Measurements from ENCODE around the gene RGS14.

Gene RGS14

DNA sequence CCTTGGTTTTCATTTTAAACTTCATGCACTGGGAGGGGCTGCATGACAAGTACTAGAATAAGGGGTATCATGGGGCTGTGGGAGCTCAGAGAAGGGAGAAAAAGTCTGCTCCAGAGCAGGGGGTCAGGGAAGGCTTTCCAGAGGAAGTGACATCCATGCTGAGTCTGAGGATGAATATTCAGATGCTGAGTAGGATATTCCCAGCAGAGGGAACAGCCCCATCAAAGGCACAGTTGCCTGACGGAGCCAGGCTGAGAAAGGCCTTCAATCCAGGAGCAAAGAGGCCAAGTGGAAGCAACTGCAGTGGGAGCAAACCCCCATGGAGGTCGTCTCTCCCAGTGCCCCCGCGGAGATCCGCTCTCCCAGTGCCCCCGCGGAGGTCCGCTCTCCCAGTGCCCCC is 38.4 kb downstream of the RGS14 start:
- Mint-ChIP-seq H3K4me1 (ENCODE audit: low read depth) (peaks cover 27% of the 10 kb centered on the region), H3K4me3 (no peak overlapping the region), H3K9me3 (no peaks in the 10 kb centered on the region), H3K36me3 (ENCODE audit: low read depth) (no peaks in the 10 kb centered on the region), H3K27me3 (peaks cover 52% of the 10 kb centered on the region), H3K27ac (no peak overlapping the region)
- intact Hi-C loops (cut with micrococcal nuclease), result no loop called here

DNA sequence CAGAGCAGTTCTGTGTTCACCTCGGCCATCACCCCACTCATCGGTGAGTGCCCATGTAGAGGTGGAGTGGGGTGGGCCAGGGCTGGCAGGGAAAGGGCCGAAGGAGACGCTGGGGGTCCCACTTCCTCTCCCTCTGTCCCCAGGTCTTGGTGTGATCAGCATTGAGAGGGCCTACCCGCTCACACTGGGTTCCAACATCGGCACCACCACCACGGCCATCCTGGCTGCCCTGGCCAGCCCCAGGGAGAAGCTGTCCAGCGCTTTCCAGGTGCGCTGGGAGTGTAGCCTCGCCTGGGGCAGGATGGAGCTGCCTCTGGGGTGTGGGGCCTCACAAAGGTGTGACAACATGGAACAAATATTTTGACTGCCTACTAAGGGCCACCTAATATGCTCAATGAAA is 39.1 kb downstream of the RGS14 start:
- no peak overlapping the region for H3K27ac Mint-ChIP-seq
- intact Hi-C loops (cut with micrococcal nuclease), result no loop called here
- H3K27me3 Mint-ChIP-seq, result peaks cover 55% of the 10 kb centered on the region
- H3K4me3 Mint-ChIP-seq, result no peak overlapping the region
- H3K4me1 Mint-ChIP-seq (ENCODE audit: low read depth), result peaks cover 23% of the 10 kb centered on the region
- H3K9me3 Mint-ChIP-seq, result no peaks in the 10 kb centered on the region
- H3K36me3 Mint-ChIP-seq (ENCODE audit: low read depth), result no peaks in the 10 kb centered on the region

DNA sequence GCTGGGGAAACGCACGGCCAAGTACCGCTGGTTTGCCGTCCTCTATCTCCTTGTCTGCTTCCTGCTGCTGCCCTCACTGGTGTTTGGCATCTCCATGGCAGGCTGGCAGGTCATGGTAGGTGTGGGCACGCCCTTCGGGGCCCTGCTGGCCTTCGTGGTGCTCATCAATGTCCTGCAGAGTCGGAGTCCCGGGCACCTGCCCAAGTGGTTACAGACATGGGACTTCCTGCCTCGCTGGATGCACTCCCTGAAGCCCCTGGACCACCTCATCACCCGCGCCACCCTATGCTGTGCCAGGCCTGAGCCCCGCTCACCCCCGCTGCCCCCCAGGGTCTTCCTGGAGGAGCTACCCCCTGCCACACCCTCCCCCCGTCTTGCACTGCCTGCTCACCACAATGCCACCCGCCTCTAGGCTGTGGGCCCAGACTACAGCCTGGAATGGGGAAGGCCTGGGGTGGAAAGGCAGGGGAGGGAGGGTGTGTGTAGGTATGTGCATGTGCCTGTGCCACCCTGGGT is 40.2 kb downstream of the RGS14 start:
- Mint-ChIP-seq H3K27ac (no peak overlapping the region), H3K4me1 (ENCODE audit: low read depth) (peaks cover 26% of the 10 kb centered on the region)
- intact Hi-C loops (cut with micrococcal nuclease), result no loop called here

DNA sequence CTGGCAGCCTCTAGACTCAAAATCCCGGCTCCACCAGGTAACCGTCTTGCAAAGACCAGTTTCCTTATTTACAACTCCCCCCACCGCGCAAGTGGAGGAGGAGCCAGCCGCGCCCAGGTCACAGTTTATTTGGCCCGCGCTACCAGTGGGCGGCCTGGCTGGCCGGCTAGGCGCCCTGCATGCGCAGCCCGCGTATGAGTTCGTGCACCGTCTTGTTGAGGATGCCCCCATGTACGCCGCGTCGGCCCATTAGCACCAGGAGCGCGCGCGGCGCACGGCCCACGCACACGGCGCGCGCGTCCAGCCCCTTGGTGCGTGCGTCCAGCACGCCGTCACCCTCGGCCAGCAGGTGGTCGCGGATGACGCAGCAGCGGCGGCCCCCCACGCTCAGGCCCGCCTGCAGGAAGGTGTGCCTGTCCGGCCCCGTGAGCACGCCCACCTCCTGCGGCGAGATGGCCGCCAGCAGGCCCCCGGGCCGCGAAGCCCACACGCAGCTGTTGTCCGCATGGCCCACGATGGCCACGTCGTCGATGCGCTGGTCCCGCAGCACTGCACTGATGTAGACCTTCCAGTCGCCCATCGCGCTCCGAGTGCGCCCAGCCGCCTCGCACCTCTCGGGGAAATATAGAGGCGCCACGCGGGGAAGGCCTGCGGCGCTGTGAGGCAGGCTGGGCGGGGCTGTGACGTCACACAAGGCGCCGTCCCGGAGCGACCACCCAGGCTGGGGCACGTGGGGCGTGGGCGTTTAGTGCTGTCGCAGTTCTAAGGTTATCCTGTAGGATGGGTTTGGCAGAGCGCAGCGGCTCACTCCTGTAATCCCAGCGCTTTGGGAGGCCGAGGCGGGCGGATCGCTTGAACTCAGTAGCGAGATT is 42.5 kb downstream of the RGS14 start, which contains the start of gene PFN3:
Gene PFN3, minus strand, starts transcription at position 665 of the 872 bp plus-strand sequence. Its CDS starts 85 bp downstream, at position 580.
- H3K4me1 Mint-ChIP-seq (ENCODE audit: low read depth), result peaks cover 35% of the 10 kb centered on the region
- intact Hi-C loops (cut with micrococcal nuclease), result loop anchor here (5.0 kb wide), 1 partner anchor 107 kb away; the partner anchor contains the start of gene DOK3
- no peak within 1 kb of the TSS for H3K4me3 Mint-ChIP-seq
- no peaks in the 10 kb centered on the region for H3K36me3 Mint-ChIP-seq (ENCODE audit: low read depth)
- no peaks in the 10 kb centered on the region for H3K9me3 Mint-ChIP-seq
- H3K27me3 Mint-ChIP-seq, result peaks cover 86% of the 10 kb centered on the region
- H3K27ac Mint-ChIP-seq, result no peak within 1 kb of the TSS

More for the DNA sequence above, 40.2 kb downstream of the RGS14 start:
- no peaks in the 10 kb centered on the region for H3K9me3 Mint-ChIP-seq
- H3K36me3 Mint-ChIP-seq (ENCODE audit: low read depth), result no peaks in the 10 kb centered on the region
- H3K4me3 Mint-ChIP-seq, result no peak overlapping the region
- peaks cover 65% of the 10 kb centered on the region for H3K27me3 Mint-ChIP-seq

DNA sequence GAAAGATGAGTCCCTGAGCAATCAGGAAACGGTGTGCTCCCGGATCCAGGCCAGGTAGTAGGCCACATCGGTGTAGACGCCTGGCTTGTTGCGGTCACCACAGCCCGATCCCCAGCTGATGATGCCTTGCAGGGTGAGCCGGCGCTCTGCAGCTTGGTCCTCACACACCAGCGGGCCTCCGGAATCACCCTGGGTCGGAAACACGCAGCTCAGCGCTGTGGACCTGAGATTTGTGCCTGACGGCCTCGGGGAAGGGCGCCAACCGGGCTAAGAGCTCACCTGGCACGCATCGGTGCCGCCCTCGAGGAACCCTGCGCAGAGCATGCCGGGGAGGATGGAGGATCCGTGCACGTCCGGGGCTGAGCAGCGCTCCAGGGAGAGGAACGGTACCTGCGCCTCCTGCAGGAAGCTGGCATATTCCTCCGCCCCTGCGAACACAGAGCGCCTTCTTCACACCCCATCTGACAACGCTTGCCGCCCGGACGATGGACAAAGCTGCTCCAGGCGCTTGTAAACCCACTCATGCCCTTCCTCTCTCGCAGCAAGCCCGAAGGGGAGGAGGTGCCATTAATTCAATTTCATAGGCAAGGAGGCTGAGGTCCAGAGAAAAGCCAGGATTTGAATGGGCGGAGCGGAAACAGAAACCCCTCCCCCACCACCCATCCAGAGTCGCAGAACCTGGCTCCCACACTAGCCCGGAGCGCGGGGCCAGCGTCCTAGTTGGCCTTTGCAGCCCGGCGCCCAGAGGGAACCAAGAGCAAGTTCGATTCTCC is 44.7 kb downstream of the RGS14 start:
- Mint-ChIP-seq H3K27me3 (peaks cover 75% of the 10 kb centered on the region), H3K4me1 (ENCODE audit: low read depth) (peaks cover 42% of the 10 kb centered on the region), H3K27ac (no peak overlapping the region), H3K36me3 (ENCODE audit: low read depth) (no peaks in the 10 kb centered on the region), H3K9me3 (no peaks in the 10 kb centered on the region), H3K4me3 (no peak overlapping the region)
- intact Hi-C loops (cut with micrococcal nuclease), result loop anchor here (5.0 kb wide), 1 partner anchor 105 kb away; the partner anchor contains the start of gene DOK3

DNA sequence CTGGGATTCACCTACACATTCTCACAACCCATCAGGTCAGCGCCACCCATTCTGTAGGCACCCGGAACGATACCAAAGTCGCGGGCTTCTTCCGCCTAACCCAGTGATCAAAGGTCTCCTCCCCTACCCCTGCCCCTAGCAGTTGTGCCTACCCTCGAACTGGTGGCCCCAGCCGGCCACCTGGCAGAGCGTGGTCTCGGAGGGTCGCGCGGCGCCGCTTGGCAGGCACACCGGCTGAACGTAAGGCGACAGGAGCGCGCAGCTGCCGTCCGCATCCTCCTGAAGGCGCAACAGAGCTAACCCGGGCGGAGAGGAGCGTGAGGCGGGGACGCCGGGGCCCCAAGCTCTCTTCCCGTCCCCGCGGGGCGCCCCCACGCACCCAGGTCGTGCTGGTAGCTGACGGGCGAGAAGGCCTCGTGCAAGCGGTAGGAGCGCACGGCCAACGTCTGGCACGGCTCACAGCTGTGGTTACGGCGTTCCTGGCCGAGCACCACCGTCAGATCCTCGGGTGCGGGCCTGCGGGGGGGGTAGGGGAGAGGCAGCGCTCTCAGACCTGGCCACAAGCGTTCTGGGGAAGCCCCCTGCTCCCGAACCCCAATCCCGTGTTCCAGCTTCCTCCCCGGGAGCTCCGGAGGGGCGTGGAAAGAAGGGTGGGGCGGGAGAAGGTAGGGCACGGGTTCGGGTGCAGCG is 45.5 kb downstream of the RGS14 start:
- Mint-ChIP-seq H3K27ac (no peak overlapping the region), H3K9me3 (no peaks in the 10 kb centered on the region), H3K4me3 (peak overlapping the region; percentile 69), H3K36me3 (ENCODE audit: low read depth) (no peaks in the 10 kb centered on the region), H3K4me1 (ENCODE audit: low read depth) (peaks cover 42% of the 10 kb centered on the region), H3K27me3 (peaks cover 72% of the 10 kb centered on the region)
- intact Hi-C loops (cut with micrococcal nuclease), result loop anchor here (5.0 kb wide), 1 partner anchor 104 kb away; the partner anchor contains the start of gene DOK3

DNA sequence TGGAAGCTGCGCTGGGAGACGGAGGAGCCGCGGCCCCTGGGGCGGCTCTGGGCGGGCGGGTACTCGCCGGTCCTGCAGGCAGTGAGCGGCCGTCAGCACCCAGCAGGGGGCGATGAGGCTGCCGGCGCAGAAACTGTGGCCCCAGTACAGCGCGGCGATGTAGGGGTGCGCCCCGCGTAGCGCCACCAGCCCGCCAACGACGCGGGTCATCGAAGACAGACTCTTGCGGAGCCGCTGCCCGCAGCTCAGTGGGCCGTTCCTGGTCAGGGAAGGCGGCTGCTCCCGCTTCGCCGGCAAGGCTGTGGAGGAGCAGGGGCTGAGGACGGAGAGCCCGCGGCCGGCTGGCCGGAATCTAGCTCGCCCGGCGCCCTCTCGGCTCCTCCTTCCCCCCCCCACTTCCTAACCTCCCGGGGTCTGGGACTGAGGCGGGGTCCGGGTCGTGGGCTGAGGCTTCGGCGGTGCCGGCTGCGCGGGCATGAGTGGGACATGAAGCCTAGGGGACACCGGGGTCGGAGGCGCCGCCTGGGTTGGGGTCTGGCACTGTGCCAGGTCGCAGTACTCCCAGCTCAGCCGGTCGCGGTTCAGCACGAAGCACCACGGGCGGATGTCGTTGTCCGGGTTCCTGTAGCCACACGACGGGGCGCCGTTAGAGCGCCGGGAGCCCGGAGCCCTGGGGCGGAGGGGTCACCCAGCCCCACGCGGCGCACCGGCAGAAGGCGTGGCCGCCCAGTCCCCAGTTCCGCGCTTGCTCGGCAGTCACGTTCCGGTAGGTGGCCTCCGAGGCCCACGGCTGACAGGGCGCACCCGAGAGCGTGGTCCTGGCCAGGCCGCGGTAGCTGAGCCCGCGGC is 46.3 kb downstream of the RGS14 start:
- H3K27me3 Mint-ChIP-seq, result peaks cover 65% of the 10 kb centered on the region
- H3K9me3 Mint-ChIP-seq, result no peaks in the 10 kb centered on the region
- H3K4me3 Mint-ChIP-seq, result peak overlapping the region; percentile 69
- H3K4me1 Mint-ChIP-seq (ENCODE audit: low read depth), result peaks cover 44% of the 10 kb centered on the region
- no peak overlapping the region for H3K27ac Mint-ChIP-seq
- intact Hi-C loops (cut with micrococcal nuclease), result loop anchor here (1.0 to 5.0 kb wide), 2 partner anchors 50 to 103 kb away; partner anchors contain the start of gene DOK3
- no peaks in the 10 kb centered on the region for H3K36me3 Mint-ChIP-seq (ENCODE audit: low read depth)

DNA sequence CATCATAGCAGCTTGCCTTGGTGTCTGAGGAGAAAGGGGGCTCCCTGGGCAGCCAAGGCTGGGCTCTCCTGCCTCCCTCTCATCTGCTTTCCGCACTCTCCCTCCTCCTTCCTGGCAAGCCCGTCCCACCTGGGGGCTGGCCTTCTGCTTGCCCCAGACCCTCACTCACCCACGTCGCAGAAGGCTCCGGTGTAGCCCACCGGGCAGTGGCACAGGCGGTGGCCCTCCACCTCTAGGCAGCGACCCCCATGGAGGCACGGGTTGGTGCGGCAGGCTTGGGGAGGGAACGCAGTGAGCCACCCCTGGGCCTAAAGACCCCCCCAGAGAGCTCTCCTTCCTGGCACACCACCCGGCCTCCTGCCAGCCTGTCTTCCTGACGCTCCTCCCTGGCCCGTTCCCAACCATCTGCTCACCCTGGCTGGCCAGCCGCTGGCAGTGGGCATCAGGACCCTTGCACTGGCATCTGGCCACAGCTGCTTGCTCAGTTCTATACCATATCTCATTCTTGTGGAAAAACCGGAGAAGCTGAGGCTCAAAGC is 47.0 kb downstream of the RGS14 start:
- Mint-ChIP-seq H3K27me3 (peaks cover 65% of the 10 kb centered on the region), H3K27ac (no peak overlapping the region), H3K4me1 (ENCODE audit: low read depth) (peaks cover 48% of the 10 kb centered on the region), H3K36me3 (ENCODE audit: low read depth) (no peaks in the 10 kb centered on the region), H3K4me3 (peak overlapping the region; percentile 69), H3K9me3 (no peaks in the 10 kb centered on the region)
- intact Hi-C loops (cut with micrococcal nuclease), result loop anchor here (1.0 to 5.0 kb wide), 2 partner anchors 50 to 103 kb away; partner anchors contain the start of gene DOK3

DNA sequence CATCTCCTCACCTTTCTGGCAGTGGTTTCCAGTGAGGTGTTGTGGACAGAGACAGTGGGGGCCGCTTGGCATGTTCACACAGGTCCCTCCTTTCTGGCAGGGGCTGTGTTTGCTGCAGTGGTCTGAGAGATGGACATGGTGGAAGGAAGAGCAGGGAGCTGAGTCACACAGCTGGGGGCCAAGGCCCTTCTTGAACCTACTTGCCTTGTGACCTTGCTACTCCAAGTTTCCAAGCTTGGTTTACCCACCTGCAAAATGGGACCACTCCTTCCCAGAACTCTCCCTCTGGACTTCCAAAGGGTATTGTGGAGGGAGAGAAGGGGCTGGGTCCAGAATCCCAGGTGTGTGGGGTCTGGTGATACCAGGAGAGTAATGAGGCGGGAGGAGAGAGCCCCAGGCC is 47.6 kb downstream of the RGS14 start:
- H3K27me3 Mint-ChIP-seq, result peaks cover 59% of the 10 kb centered on the region

DNA sequence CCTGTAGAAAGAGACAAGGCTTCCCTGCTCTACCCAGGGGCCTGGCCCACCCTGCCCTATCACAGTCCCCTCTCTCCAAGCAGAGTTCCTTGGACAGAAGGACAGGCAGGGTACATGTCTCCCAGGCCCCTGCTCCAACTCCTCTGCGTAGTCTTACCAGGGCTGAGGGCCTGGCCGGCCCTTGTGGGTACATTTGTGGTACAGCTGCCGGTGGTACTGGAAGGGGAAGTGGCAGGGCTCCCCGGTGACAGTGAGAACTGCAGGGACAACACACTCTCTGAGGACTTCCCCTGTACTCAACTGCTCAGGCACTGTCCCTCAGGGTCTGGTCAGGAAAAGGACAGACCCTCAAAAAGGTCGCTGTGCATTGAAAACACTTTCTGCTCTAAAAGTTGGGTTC is 48.1 kb downstream of the RGS14 start:
- H3K4me1 Mint-ChIP-seq (ENCODE audit: low read depth), result peaks cover 53% of the 10 kb centered on the region
- peak overlapping the region; percentile 34 for H3K27ac Mint-ChIP-seq
- intact Hi-C loops (cut with micrococcal nuclease), result no loop called here
- H3K36me3 Mint-ChIP-seq (ENCODE audit: low read depth), result no peaks in the 10 kb centered on the region
- H3K4me3 Mint-ChIP-seq, result no peak overlapping the region
- peaks cover 55% of the 10 kb centered on the region for H3K27me3 Mint-ChIP-seq
- H3K9me3 Mint-ChIP-seq, result no peaks in the 10 kb centered on the region

More for the DNA sequence above, 47.6 kb downstream of the RGS14 start:
- intact Hi-C loops (cut with micrococcal nuclease), result no loop called here
- no peaks in the 10 kb centered on the region for H3K9me3 Mint-ChIP-seq
- no peaks in the 10 kb centered on the region for H3K36me3 Mint-ChIP-seq (ENCODE audit: low read depth)
- no peak overlapping the region for H3K4me3 Mint-ChIP-seq
- H3K27ac Mint-ChIP-seq, result peak overlapping the region; percentile 34
- H3K4me1 Mint-ChIP-seq (ENCODE audit: low read depth), result peaks cover 48% of the 10 kb centered on the region

DNA sequence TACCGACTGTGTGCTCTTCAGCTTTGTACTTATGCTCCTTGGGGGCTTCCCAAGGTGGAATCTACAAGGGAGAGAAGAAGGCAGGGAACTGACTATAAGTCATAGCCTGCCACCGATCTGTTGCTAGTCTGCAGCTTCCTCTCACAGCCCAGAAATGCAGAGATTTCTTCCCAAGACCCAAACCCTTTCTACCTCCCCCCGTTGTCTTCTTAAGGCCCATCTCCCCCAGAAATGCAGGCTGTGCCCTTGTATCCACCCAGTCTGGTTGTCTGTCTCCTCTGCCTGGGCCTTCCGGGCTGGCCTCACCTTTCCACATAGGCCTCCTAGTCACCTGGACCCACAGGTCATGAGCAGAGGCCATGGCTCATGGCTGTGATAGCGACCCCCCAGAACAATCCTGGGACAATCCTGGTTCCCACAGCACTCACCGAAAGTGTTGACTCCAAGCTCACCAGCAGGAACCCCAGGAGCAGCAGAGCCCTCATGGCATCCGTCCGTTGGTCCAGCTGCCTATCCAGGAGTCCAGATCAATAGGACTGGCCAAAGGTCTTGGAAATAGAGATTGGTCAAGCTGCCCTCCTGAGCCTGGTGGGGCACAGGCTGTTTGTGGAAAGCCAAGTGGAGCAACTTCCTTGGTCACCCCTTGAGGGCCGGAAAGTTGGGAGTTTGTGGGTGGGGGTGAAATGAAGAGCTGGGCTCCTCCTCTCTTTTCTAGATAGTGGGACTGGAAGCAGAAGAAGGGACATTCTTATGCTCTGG is 51.5 kb downstream of the RGS14 start, which contains the start of gene F12:
Gene F12, minus strand, starts transcription at position 522 of the 759 bp plus-strand sequence. Its CDS starts 37 bp downstream, at position 485.
- H3K27ac Mint-ChIP-seq, result no peak within 1 kb of the TSS
- H3K4me3 Mint-ChIP-seq, result no peak within 1 kb of the TSS

DNA sequence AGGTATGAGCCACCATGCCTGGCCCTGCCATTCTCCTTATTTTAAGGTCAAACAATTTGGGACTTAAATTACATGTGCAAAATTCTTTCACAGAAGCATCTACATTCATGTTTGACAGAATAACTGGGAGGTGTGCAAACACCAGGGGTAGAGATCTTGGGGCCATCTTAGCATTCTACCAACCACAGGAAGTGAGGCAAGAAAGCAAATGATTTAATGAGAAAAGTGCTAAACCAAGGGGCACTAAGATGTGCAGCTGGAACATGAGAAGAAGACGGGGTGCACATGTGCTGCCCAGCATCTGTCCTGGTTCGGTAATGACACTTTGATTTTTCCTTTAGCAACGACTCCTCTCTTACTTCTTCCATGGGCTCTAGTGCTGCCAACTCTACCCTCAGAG is 52.9 kb downstream of the RGS14 start:
- Mint-ChIP-seq H3K4me3 (no peak overlapping the region), H3K27me3 (peaks cover 13% of the 10 kb centered on the region), H3K27ac (no peak overlapping the region), H3K9me3 (no peaks in the 10 kb centered on the region), H3K4me1 (ENCODE audit: low read depth) (peaks cover 41% of the 10 kb centered on the region), H3K36me3 (ENCODE audit: low read depth) (no peaks in the 10 kb centered on the region)
- intact Hi-C loops (cut with micrococcal nuclease), result no loop called here

More for the DNA sequence above, 51.5 kb downstream of the RGS14 start, which contains the start of gene F12:
- no peaks in the 10 kb centered on the region for H3K36me3 Mint-ChIP-seq (ENCODE audit: low read depth)
- intact Hi-C loops (cut with micrococcal nuclease), result no loop called here
- peaks cover 47% of the 10 kb centered on the region for H3K4me1 Mint-ChIP-seq (ENCODE audit: low read depth)
- H3K9me3 Mint-ChIP-seq, result no peaks in the 10 kb centered on the region
- peaks cover 23% of the 10 kb centered on the region for H3K27me3 Mint-ChIP-seq

Data from dendritic cell treated with granulocyte-macrophage colony-stimulating factor and Interleukin-4, amounts not matched to agents 40 ng/mL and 50 ng/mL, for 4 days (primary cell).